ENCODE data around the gene SLC22A5.

Gene SLC22A5

DNA sequence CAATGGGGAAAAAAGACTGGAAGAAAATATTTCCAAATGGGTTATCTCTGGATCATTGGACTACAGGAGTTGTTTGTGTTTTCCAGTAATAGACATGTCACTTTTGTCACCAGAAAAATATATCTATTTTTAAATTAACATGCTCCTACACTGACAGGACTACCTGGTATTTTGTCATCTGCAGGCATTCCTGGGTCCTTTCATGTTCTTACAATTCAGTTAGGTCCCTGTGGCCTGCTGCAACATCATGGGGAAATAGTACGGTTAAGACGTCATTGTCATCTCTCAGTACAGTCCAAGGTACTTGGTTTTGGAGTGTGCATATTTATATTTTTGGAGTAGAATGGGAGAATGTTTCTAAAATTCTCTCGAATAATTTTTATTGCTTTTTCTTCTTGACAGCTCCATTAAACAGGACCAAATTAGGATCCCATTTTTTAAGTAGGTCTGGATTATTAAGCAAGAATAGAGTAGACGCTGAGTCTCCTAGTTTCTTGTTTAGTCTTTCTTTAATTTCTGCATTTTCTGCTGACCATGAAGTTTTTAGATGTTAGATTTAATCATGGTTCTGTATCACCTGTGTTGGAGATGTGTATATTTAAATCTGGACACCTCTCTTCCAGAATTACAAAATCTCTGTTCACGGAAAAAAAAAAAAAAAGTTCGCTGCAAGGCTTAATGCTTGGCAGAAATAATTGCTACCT is 46.9 kb downstream of the SLC22A5 start:
- no peaks in the 10 kb centered on the region for H3K9me3 ChIP-seq (ENCODE audit: control insufficient read depth, low read length)
- peak overlapping the region; percentile 36 for H3K4me2 ChIP-seq (ENCODE audit: low read length)
- no peak for TF ChIP-seq CTCF (IDR thresholded peaks at IDR 0.05)
- peak overlapping the region; percentile 61 for H3K27ac ChIP-seq
- no peaks in the 10 kb centered on the region for H3K36me3 ChIP-seq (ENCODE audit: control insufficient read depth, insufficient read depth, low read length)
- peaks cover 34% of the 10 kb centered on the region for H3K79me2 ChIP-seq
- no peaks in the 10 kb centered on the region for H3K27me3 ChIP-seq (ENCODE audit: control insufficient read depth, insufficient read depth, low read length)
- H2AFZ ChIP-seq, result no peak overlapping the region
- peaks cover 53% of the 10 kb centered on the region for H3K4me1 ChIP-seq
- H3K4me3 ChIP-seq (ENCODE audit: low read depth, low read length), result peak overlapping the region; percentile 18
- no peak overlapping the region for H3K9ac ChIP-seq

- Histone ChIP-seq H3K36me3 (ENCODE audit: control insufficient read depth, insufficient read depth, low read length) (no peaks in the 10 kb centered on the region), H3K4me3 (ENCODE audit: low read depth, low read length) (no peak overlapping the region), H3K4me1 (peaks cover 47% of the 10 kb centered on the region), H3K27ac (peak overlapping the region; percentile 61), H2AFZ (no peak overlapping the region), H3K27me3 (ENCODE audit: control insufficient read depth, insufficient read depth, low read length) (no peaks in the 10 kb centered on the region), H3K9me3 (ENCODE audit: control insufficient read depth, low read length) (no peaks in the 10 kb centered on the region), H3K4me2 (ENCODE audit: low read length) (peak overlapping the region; percentile 36), H3K9ac (no peak overlapping the region), H3K79me2 (peaks cover 34% of the 10 kb centered on the region)
- TF ChIP-seq CTCF (IDR thresholded peaks at IDR 0.05), result no peak
Observed at GRCh38 chr5:132417010-132417439, 47.5 kb downstream of the SLC22A5 start.

- H3K9ac ChIP-seq, result no peak overlapping the region
Observed at GRCh38 chr5:132417461-132417860, 48.0 kb downstream of the SLC22A5 start.

DNA sequence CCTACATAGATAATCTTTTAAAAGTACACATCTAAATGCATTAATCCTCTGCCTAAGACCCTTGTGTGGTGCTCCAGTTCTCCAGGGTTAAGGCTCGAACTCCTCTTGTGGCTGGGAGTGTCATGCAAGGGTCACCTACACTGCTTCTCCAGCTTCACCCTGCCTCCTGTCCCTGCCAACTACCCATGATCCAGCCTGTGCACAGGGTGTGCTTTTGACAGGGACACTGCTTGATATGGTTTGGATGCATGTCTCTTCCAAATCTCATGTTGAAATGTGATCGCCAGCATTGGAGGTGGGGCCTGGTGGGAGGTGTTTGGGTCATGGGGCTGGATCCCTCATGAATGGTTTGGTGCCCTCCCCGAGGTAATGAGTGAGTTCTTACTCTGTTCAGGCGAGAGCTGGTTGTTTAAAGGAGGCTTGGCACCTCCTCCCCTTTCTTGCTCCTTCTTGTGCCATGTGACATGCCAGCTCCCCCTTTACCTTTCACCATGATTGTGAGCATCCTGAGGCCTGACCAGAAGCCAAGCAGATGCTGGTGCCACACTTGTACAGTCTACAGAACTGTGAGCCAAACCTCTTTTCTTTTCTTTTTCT is 48.5 kb downstream of the SLC22A5 start:
- TF ChIP-seq CTCF (IDR thresholded peaks at IDR 0.05), result no peak
- H3K9me3 ChIP-seq (ENCODE audit: control insufficient read depth, low read length), result no peaks in the 10 kb centered on the region
- H3K27ac ChIP-seq, result peak overlapping the region; percentile 88

More at GRCh38 chr5:132417461-132417860, 48.0 kb downstream of the SLC22A5 start:
- H3K4me3 ChIP-seq (ENCODE audit: low read depth, low read length), result no peak overlapping the region
- H3K79me2 ChIP-seq, result peaks cover 38% of the 10 kb centered on the region
- H3K4me2 ChIP-seq (ENCODE audit: low read length), result peak overlapping the region; percentile 36
- H3K27me3 ChIP-seq (ENCODE audit: control insufficient read depth, insufficient read depth, low read length), result no peaks in the 10 kb centered on the region
- no peak overlapping the region for H2AFZ ChIP-seq
- peaks cover 48% of the 10 kb centered on the region for H3K4me1 ChIP-seq
- H3K36me3 ChIP-seq (ENCODE audit: control insufficient read depth, insufficient read depth, low read length), result no peaks in the 10 kb centered on the region
- TF ChIP-seq CTCF (IDR thresholded peaks at IDR 0.05), result no peak
- no peaks in the 10 kb centered on the region for H3K9me3 ChIP-seq (ENCODE audit: control insufficient read depth, low read length)
- H3K27ac ChIP-seq, result peak overlapping the region; percentile 61

More for the DNA sequence above, 48.5 kb downstream of the SLC22A5 start:
- Histone ChIP-seq H3K27me3 (ENCODE audit: control insufficient read depth, insufficient read depth, low read length) (no peaks in the 10 kb centered on the region), H2AFZ (no peak overlapping the region), H3K9ac (no peak overlapping the region), H3K79me2 (peaks cover 43% of the 10 kb centered on the region), H3K4me1 (peaks cover 53% of the 10 kb centered on the region), H3K4me2 (ENCODE audit: low read length) (peak overlapping the region; percentile 36), H3K36me3 (ENCODE audit: control insufficient read depth, insufficient read depth, low read length) (no peaks in the 10 kb centered on the region), H3K4me3 (ENCODE audit: low read depth, low read length) (no peak overlapping the region)

Data from parathyroid adenoma (tissue), 2 donors.